ENCODE data around the gene MRPL23. TPM values are rescaled to one million over a fixed set of nuclear protein-coding genes. Genes with fewer than 3 reads are reported as not detected.

The MRPL23 gene
- total and polyA plus RNA-seq, 2 donors (not counting 3 experiments of a cell fraction or from before 2014, with no cell fraction given): 72.7 to 222 TPM

DNA sequence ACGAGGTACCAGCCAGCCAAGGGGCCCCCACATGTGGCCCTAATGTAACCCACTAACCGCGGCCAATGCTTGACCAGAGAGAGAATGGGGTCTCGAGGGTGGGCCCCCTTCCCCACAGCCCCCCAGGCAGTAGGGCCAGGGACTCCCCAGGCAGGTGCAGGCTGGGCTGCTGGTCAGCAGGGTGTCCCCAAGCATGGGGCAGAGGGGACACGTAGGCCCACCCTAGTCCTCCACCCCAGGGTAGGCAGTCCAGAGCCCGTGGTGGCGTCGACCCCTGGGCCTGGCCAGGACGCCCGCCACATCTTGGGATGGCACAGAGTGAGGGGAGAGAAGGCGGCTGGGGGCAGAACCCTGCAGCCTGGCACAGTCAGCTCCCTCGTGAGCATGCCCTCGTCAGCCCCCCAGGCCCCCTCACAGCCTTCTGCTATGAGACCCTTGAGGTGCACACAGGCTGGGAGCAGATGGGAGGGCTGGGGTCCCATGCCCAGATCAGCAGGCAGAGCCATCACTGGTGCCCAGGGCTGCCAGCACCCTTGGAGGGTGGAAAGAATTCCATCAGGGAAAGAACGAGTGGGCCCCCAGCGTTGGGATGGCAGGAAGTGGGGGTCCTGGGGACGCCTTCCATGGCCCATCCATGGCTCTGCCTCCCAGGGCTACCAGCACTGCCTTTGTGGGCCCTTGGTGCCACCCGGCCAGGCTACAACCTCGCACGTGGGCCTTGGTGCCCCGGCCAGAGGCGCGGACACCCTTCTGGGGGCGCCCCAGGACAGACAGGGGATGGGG is 21.6 kb upstream of the MRPL23 start:
- Histone ChIP-seq H3K9ac (replicated peaks; ENCODE audit: extremely low read depth, insufficient read depth, low read length) (no peak overlapping the region), H3K4me3 (replicated peaks in 1 of 3; ENCODE audit: insufficient read depth in 1 of 3, low read depth in 1 of 3, low read length in 3 of 3) (no peak overlapping the region), H3K36me3 (ENCODE audit: control insufficient read depth in 2 of 2, extremely low read depth in 1 of 2, insufficient read depth in 2 of 2, low read length in 2 of 2) (no peaks in the 10 kb centered on the region), H3K27me3 (ENCODE audit: control insufficient read depth in 2 of 2, insufficient read depth in 2 of 2, low read length in 2 of 2) (no peaks in the 10 kb centered on the region), H3K9me3 (replicated peaks; ENCODE audit: control insufficient read depth, insufficient read depth, low read length) (no peaks in the 10 kb centered on the region), H4K20me1 (replicated peaks; ENCODE audit: control insufficient read depth, extremely low read depth, insufficient read depth, low read length) (no peaks in the 10 kb centered on the region), H3K79me2 (ENCODE audit: control insufficient read depth, insufficient read depth, low read length) (no peaks in the 10 kb centered on the region), H3K9me1 (replicated peaks; ENCODE audit: control insufficient read depth, extremely low read depth, insufficient read depth, low read length) (no peaks in the 10 kb centered on the region), H3K4me1 (ENCODE audit: control insufficient read depth, extremely low read depth, insufficient read depth, low read length) (no peaks in the 10 kb centered on the region), H3K27ac (ENCODE audit: insufficient read depth, low read depth, low read length) (no peak overlapping the region), H2AFZ (ENCODE audit: low read depth, low read length) (no peak overlapping the region), H3K4me2 (ENCODE audit: insufficient read depth, low read length) (no peak overlapping the region)
- dilution Hi-C loops (cut with MboI; ENCODE audit: extremely low pct_ligation_motif_present, low sequenced_read_pairs): no loop called here
- TF ChIP-seq POLR2A (IDR thresholded peaks at IDR 0.05; ENCODE audit: low read depth, low read length) (no peak), FOS (IDR thresholded peaks at IDR 0.05; ENCODE audit: borderline replicate concordance, insufficient read depth, low read length) (no peak), EZH2 (IDR thresholded peaks at IDR 0.05; ENCODE audit: borderline replicate concordance, low read depth, low read length, severe bottlenecking) (no peak), JUN (IDR thresholded peaks at IDR 0.05; ENCODE audit: borderline replicate concordance, insufficient read depth, insufficient read length, low read depth) (no peak), GATA2 (IDR thresholded peaks at IDR 0.05; ENCODE audit: insufficient read depth, insufficient read length, low read depth, low read length) (no peak), POLR2AphosphoS5 (IDR thresholded peaks at IDR 0.05; ENCODE audit: insufficient read depth, low read depth, low read length) (no peak), MYC (IDR thresholded peaks at IDR 0.05; ENCODE audit: low read depth, low read length) (no peak)
- TF ChIP-seq, protein P1, sequence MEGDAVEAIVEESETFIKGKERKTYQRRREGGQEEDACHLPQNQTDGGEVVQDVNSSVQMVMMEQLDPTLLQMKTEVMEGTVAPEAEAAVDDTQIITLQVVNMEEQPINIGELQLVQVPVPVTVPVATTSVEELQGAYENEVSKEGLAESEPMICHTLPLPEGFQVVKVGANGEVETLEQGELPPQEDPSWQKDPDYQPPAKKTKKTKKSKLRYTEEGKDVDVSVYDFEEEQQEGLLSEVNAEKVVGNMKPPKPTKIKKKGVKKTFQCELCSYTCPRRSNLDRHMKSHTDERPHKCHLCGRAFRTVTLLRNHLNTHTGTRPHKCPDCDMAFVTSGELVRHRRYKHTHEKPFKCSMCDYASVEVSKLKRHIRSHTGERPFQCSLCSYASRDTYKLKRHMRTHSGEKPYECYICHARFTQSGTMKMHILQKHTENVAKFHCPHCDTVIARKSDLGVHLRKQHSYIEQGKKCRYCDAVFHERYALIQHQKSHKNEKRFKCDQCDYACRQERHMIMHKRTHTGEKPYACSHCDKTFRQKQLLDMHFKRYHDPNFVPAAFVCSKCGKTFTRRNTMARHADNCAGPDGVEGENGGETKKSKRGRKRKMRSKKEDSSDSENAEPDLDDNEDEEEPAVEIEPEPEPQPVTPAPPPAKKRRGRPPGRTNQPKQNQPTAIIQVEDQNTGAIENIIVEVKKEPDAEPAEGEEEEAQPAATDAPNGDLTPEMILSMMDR (IDR thresholded peaks at IDR 0.05; ENCODE audit: extremely low read depth in 1 of 2, insufficient read depth in 1 of 2, low read depth in 1 of 2, low read length in 2 of 2): no peak
- TF ChIP-seq, protein P2, sequence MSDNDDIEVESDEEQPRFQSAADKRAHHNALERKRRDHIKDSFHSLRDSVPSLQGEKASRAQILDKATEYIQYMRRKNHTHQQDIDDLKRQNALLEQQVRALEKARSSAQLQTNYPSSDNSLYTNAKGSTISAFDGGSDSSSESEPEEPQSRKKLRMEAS (IDR thresholded peaks at IDR 0.05; ENCODE audit: insufficient read depth, insufficient read length): no peak
- ChIA-PET POLR2A (no interaction called here), CTCF (no interaction called here)
- BruUV-seq (replicated peaks): no TSS peak
- intact Hi-C loops (cut with micrococcal nuclease): no loop called here
- no peak for FAIRE-seq
- no peak for DNase-seq (ENCODE audit: low read depth, low spot score)
